Cortex of kidney (tissue), 1 donor: ENCODE measurements around the gene ZNF275.
"Not testable (repeated sequence)": the region's sequence is repeated elsewhere in the genome, so short reads cannot be mapped to it uniquely, and the experiment has no call there.

Source experiments
- DNase-seq: peaks from one replicate; lab custom pipeline; 2025; lab: John Stamatoyannopoulos, UW

ZNF275 gene

DNA sequence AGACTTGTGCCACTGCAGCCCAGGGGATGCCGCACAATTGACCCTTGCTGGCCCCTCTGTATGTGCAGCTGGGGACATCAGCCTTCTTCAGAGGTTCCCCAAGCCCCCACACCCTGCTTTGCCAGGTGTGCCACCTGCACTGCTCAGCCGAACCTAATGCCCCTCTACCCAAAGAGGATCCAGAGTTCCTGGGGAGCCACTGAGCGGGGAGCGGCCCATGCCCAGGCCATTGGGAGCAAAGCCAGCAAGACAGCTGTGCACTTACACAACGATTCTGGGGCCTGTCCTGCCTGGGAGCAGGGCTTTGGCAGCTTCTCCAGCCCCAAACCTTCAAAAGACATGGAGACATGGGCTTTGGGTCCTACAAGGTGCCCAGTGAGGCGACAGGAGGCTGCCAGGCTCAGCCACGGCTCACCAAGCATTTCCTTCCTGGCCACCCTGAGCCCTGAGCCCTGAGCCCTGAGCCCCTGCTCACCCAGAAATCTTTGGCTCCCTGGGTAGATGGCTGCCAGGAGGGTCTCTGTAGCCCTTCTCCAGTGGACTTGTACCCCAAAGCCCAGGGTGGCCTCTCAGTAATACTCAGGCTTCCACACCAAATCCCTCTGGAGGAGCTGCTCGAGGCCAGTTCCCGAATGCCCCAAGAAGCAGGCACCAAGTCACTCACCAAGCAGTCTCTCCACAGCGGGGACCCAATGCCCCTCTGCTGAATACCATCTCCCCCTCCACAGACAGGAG is 54.2 kb downstream of the ZNF275 start:
- no peak for DNase-seq

- no peak for DNase-seq
These were observed 54.9 kb downstream of the ZNF275 start for GRCh38 chrX:153388722-153389459.

DNA sequence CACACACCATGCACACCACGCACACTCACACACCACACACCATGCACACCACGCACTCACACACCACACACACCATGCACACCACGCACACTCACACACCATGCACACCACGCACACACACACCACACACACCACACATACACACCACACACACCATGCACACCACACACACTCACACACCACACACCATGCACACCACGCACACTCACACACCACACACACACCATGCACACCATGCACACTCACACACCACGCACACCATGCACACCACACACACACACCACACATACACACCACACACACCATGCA is 55.5 kb downstream of the ZNF275 start:
- DNase-seq, result not testable (repeated sequence)

DNA sequence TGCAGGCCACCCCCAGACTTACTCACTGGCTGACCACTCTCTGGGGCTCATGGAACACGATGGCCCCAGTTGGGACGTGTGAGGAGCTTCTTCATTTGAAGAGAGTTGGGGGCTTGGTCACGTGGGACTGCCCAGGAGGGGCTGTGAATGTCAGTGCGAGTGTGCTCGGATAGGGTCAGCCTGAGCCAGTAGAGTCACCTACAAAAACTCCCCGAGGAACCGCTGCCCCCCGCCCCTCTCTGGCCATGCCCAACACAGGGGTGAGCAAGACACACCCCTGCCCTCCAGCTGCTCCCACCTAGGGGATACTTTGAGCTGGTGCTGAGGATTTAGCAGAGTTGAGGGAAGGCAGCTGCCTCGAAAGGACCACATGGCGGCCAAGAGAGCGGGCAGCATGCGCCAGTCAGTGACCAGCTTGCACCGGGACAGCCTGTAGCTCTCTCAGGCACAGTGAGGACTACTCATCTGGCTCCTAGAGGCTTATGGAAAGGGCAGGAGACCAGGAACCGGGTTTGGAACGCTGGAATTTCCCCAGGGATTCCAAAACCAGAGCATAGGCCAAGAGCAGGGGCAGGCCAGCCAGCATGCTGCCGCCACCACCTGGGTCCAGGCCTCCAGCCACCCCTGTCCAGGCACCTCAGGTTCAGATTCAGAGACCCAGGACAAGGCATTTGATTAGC is 58.8 kb downstream of the ZNF275 start:
- DNase-seq, result no peak

DNA sequence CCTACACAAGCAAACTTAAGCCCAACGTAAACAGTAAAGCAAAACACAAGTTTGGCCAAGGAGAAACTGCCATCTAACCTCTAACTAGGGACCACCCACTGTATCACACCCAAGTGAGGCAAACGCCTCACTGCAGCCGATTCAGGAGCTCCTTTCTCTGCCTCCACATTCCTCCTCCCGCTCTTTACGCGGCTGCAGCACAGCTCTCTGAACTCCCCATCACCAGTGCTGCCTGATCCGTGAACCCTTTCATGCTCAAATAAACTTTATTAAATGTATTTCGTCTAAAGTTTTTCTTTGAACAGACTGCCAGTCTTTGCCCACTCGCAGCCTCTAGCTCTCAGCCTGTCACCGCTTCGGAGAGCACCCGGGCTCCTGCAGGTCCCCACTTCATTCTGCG is 60.7 kb downstream of the ZNF275 start:
- DNase-seq, result no peak

GRCh38 chrX:153395613-153396319 is 61.8 kb downstream of the ZNF275 start:
- DNase-seq, result no peak

GRCh38 chrX:153396320-153397195 is 62.6 kb downstream of the ZNF275 start:
- no peak for DNase-seq

GRCh38 chrX:153397256-153397960 is 63.5 kb downstream of the ZNF275 start:
- no peak for DNase-seq

GRCh38 chrX:153398275-153398960 is 64.5 kb downstream of the ZNF275 start:
- no peak for DNase-seq

DNA sequence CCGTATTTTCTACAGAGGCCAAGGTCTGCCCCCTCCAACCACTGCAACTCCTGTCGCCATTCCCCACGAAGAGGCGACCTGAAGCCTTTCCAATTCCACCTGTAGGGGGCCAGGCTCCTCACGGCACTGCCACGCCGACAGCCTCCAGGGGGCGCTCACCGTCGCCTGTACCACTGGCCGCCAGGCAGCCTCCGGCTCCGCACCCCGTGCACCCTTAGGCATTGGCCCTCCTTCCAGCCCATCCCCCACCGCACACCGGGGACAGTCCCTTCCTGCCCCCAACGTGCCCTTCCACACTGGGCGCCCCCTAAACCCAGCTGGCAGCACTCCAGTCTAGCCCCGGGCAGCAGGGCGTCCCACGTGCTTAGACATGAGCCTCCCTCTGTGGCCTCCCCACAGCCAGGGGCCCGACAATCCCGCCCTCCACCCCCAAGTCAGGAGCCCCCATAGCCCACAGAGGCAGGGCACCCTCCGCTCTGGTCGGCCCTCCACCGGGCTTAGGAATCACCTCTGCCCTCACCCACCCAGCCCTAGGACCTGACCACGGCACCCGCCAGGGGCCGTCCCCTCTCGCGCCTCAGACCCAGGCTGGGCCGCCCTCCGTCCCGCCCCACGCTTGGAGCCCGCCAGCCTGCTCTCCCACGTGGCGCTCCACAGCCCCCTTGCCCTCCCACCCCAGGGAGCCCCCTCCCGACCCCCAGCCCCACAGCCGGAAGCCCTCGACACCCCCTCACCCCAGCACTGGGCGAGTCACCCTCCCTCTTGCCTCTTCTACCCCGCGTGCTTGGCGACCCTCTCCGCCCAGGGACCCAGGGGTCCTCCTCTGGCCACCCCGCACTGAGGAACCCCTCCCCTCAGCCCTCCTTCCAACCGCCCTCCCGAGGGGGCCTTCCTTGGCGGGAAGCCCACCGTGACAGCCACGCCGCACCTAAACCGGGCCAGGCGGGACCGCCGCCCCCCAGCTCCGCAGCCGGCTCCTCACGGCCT is 66.5 kb downstream of the ZNF275 start:
- DNase-seq, result no peak

DNA sequence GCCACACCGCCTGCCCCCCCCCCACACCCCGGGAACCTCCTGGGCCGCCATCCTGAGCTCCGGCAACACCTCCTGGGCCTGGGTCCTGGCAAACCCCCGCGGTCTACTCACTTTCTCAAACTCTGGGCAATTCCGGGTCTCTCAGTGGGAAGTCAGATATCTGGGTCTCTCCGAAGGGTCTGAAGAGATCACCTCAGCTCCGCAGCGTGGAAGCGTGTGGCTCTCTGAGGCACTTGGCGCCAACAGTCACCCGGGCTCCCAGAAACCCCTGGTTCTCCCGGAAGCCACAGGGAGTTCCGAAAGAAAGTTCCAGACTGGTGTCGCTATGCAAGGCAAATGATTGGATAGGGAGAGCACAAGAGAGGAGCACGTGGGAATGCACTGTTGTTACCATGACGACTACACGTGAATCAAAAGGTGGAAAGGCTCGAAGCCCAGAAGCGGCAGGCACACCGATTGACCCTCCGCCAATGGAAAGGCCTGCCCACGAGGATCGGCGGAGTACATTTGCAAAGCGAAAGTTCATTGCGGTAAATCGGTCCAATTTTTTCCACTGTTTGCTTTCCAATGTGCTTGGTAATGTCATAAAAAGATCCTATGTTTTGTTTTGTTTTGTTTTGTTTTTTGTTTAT is 67.3 kb downstream of the ZNF275 start, which contains the start of gene PNMA6E:
Gene PNMA6E, minus strand, starts transcription at position 218 of the 632 bp plus-strand sequence. CDS start 2,501 bp downstream, outside the sequence.
- no peak for DNase-seq
